Measurements from ENCODE around the gene NOS1AP. TPM values are rescaled to one million over a fixed set of nuclear protein-coding genes. Genes with fewer than 3 reads are reported as not detected.

The NOS1AP gene
- total RNA-seq, 1 experiment from 2014 or later = 5.3 TPM

DNA sequence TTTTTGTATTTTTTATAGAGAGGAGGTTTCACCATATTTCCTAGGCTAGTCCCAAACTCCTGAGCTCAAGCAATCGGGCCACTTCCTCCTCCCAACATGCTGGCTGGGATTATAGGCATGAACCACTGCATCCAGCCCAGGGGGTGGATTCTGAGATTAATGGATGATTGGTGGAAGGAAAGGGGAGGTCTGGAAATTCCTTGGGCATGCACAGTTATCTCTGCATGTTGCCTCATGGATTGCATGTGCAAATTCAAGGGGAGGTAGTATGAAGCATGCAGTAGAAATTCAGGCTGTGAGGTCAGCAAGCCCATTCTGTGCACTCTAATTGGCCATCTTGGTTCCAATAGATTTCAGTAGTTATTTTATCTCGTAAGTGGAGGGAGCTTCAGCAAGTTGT is 182.7 kb downstream of the NOS1AP start:
- intact Hi-C loops (cut with micrococcal nuclease) = no loop called here
- ATAC-seq (no peak), DNase-seq (ENCODE audit: low read depth, low spot score) (no peak)
- Histone ChIP-seq H3K9me3 (ENCODE audit: control insufficient read depth in 1 of 2, insufficient read depth in 1 of 2, low read depth in 1 of 2, low read length in 2 of 2) (no peaks in the 10 kb centered on the region), H3K36me3 (ENCODE audit: control insufficient read depth in 1 of 2, insufficient read depth in 2 of 2, low read length in 2 of 2) (no peaks in the 10 kb centered on the region), H2AFZ (ENCODE audit: low read depth, low read length, poor library complexity, severe bottlenecking) (no peak overlapping the region), H3K4me1 (ENCODE audit: control insufficient read depth in 1 of 2, insufficient read depth in 2 of 2, low read length in 2 of 2) (no peaks in the 10 kb centered on the region), H3K4me2 (ENCODE audit: low read length) (no peak overlapping the region), H3K9ac (ENCODE audit: low read length) (no peak overlapping the region), H3K27ac (ENCODE audit: low read depth, low read length) (no peak overlapping the region), H3K4me3 (replicated peaks in 1 of 2; ENCODE audit: low read depth in 1 of 2, low read length in 2 of 2) (no peak overlapping the region), H3K27me3 (ENCODE audit: insufficient read depth, low read length) (no peaks in the 10 kb centered on the region), H4K20me1 (ENCODE audit: insufficient read depth) (no peaks in the 10 kb centered on the region), H3K79me2 (ENCODE audit: insufficient read depth, low read length) (no peaks in the 10 kb centered on the region), H3K9me2 (ENCODE audit: insufficient read depth) (no peaks in the 10 kb centered on the region)
- ChIA-PET CTCF (interaction anchor here (1.9 kb wide), 1 partner anchor 196 kb away, joined by 7 read pairs; no protein-coding TSS in a partner anchor), RAD21 (ENCODE audit: low non-redundant PET in 1 of 2, low total read pairs in 2 of 2, uncharacterized antibody in 2 of 2, unreplicated experiment in 2 of 2) (no interaction called here), POLR2A (no interaction called here)
- TF ChIP-seq REST (IDR thresholded peaks at IDR 0.05; ENCODE audit: low read depth) (no peak), EZH2 (IDR thresholded peaks at IDR 0.05) (no peak), JUND (IDR thresholded peaks at IDR 0.05) (no peak), ZFX (IDR thresholded peaks at IDR 0.05) (no peak), EZH2phosphoT487 (IDR thresholded peaks at IDR 0.05; ENCODE audit: borderline replicate concordance) (no peak), POLR2AphosphoS5 (IDR thresholded peaks at IDR 0.05; ENCODE audit: low read depth, low read length) (no peak), TCF7L2 (IDR thresholded peaks at IDR 0.05; ENCODE audit: borderline replicate concordance, extremely low read depth, insufficient read depth, insufficient read length) (no peak), SIN3A (IDR thresholded peaks at IDR 0.05; ENCODE audit: low read depth) (no peak), ELF1 (IDR thresholded peaks at IDR 0.05; ENCODE audit: borderline replicate concordance, low read depth) (no peak), ZNF274 (IDR thresholded peaks at IDR 0.05; ENCODE audit: low read depth, low read length) (no peak), MAX (IDR thresholded peaks at IDR 0.05) (no peak)
- TF ChIP-seq, protein P1, sequence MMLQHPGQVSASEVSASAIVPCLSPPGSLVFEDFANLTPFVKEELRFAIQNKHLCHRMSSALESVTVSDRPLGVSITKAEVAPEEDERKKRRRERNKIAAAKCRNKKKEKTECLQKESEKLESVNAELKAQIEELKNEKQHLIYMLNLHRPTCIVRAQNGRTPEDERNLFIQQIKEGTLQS (IDR thresholded peaks at IDR 0.05) = no peak
- no TSS peak for BruUV-seq (replicated peaks)
